ENCODE data around the gene LYG2.

The LYG2 gene

GRCh38 chr2:99238599-99238998 is 16.9 kb downstream of the LYG2 start:
- TF ChIP-seq CTCF (IDR thresholded peaks at IDR 0.05) = no peak

- no peak for TF ChIP-seq CTCF (IDR thresholded peaks at IDR 0.05)
Observed at GRCh38 chr2:99217929-99218501, 37.5 kb downstream of the LYG2 start.

- no peak for TF ChIP-seq CTCF (IDR thresholded peaks at IDR 0.05)
Observed at GRCh38 chr2:99216096-99216495, 39.4 kb downstream of the LYG2 start.

GRCh38 chr2:99205491-99205890 is 50.0 kb downstream of the LYG2 start:
- TF ChIP-seq CTCF (IDR thresholded peaks at IDR 0.05) = no peak

- no peak for TF ChIP-seq CTCF (IDR thresholded peaks at IDR 0.05)
Observed at GRCh38 chr2:99201959-99202678, 53.3 kb downstream of the LYG2 start.

GRCh38 chr2:99200076-99200800 is 55.2 kb downstream of the LYG2 start:
- TF ChIP-seq CTCF (IDR thresholded peaks at IDR 0.05) = no peak

GRCh38 chr2:99198103-99198841 is 57.2 kb downstream of the LYG2 start:
- no peak for TF ChIP-seq CTCF (IDR thresholded peaks at IDR 0.05)
